ENCODE measurements around the gene CROCC2. TPM values are rescaled to one million over a fixed set of nuclear protein-coding genes. Genes with fewer than 3 reads are reported as not detected.

Gene CROCC2
- polyA plus RNA-seq, 1 donor (not counting 4 experiments of a cell fraction or from before 2014, with no cell fraction given) = not detected

- FAIRE-seq (no peak), DNase-seq (ENCODE audit: low read depth, low spot score) (no peak)
Observed at GRCh38 chr2:240935103-240935876, 29.2 kb downstream of the CROCC2 start.

GRCh38 chr2:240936106-240936505 is 30.0 kb downstream of the CROCC2 start:
- FAIRE-seq = no peak
- Histone ChIP-seq H2AFZ (ENCODE audit: control insufficient read depth, low read length) (no peak overlapping the region), H4K20me1 (ENCODE audit: control insufficient read depth, extremely low read depth, insufficient read depth, low read length) (no peaks in the 10 kb centered on the region), H3K4me1 (ENCODE audit: control insufficient read depth, extremely low read depth, insufficient read depth, low read length) (no peaks in the 10 kb centered on the region), H3K27me3 (ENCODE audit: control insufficient read depth, extremely low read depth, insufficient read depth, low read length) (peaks cover 11% of the 10 kb centered on the region), H3K4me2 (ENCODE audit: control insufficient read depth, extremely low read depth, insufficient read depth, low read depth, low read length) (no peak overlapping the region), H3K27ac (ENCODE audit: control insufficient read depth, insufficient read depth, low read length) (no peak overlapping the region), H3K9me3 (ENCODE audit: control insufficient read depth, low read depth, low read length) (no peaks in the 10 kb centered on the region), H3K36me3 (ENCODE audit: control insufficient read depth in 2 of 2, extremely low read depth in 1 of 2, insufficient read depth in 2 of 2, low read length in 2 of 2) (no peaks in the 10 kb centered on the region), H3K9me1 (ENCODE audit: control insufficient read depth, extremely low read depth, insufficient read depth, low read length) (no peaks in the 10 kb centered on the region), H3K4me3 (ENCODE audit: control insufficient read depth in 2 of 3, extremely low read depth in 1 of 3, insufficient read depth in 2 of 3, low read depth in 1 of 3, low read length in 3 of 3) (no peak overlapping the region), H3K79me2 (ENCODE audit: control insufficient read depth, insufficient read depth, low read length) (no peaks in the 10 kb centered on the region), H3K9ac (ENCODE audit: control insufficient read depth, extremely low read depth, insufficient read depth, low read length) (no peak overlapping the region)
- no peak for DNase-seq (ENCODE audit: low read depth, low spot score)
- TF ChIP-seq CTCF (optimal IDR thresholded peaks at IDR 0.05 in 1 of 3, IDR thresholded peaks at IDR 0.05 in 1 of 3, conservative IDR thresholded peaks at IDR 0.05 in 1 of 3; ENCODE audit: extremely low read depth in 1 of 3, insufficient read depth in 2 of 3, low read length in 3 of 3) (no peak), EZH2 (IDR thresholded peaks at IDR 0.05; ENCODE audit: low read length) (no peak)
- dilution Hi-C loops (cut with MboI; ENCODE audit: extremely low pct_ligation_motif_present, low sequenced_read_pairs) = no loop called here

More at GRCh38 chr2:240935103-240935876, 29.2 kb downstream of the CROCC2 start:
- Histone ChIP-seq H3K79me2 (ENCODE audit: control insufficient read depth, insufficient read depth, low read length) (no peaks in the 10 kb centered on the region), H4K20me1 (ENCODE audit: control insufficient read depth, extremely low read depth, insufficient read depth, low read length) (no peaks in the 10 kb centered on the region), H3K4me1 (ENCODE audit: control insufficient read depth, extremely low read depth, insufficient read depth, low read length) (no peaks in the 10 kb centered on the region), H3K4me2 (ENCODE audit: control insufficient read depth, extremely low read depth, insufficient read depth, low read depth, low read length) (no peak overlapping the region), H2AFZ (ENCODE audit: control insufficient read depth, low read length) (no peak overlapping the region), H3K9me3 (ENCODE audit: control insufficient read depth, low read depth, low read length) (no peaks in the 10 kb centered on the region), H3K9me1 (ENCODE audit: control insufficient read depth, extremely low read depth, insufficient read depth, low read length) (no peaks in the 10 kb centered on the region), H3K4me3 (ENCODE audit: control insufficient read depth in 2 of 3, extremely low read depth in 1 of 3, insufficient read depth in 2 of 3, low read depth in 1 of 3, low read length in 3 of 3) (no peak overlapping the region), H3K27ac (ENCODE audit: control insufficient read depth, insufficient read depth, low read length) (no peak overlapping the region), H3K27me3 (ENCODE audit: control insufficient read depth, extremely low read depth, insufficient read depth, low read length) (peaks cover 11% of the 10 kb centered on the region), H3K9ac (ENCODE audit: control insufficient read depth, extremely low read depth, insufficient read depth, low read length) (no peak overlapping the region), H3K36me3 (ENCODE audit: control insufficient read depth in 2 of 2, extremely low read depth in 1 of 2, insufficient read depth in 2 of 2, low read length in 2 of 2) (no peaks in the 10 kb centered on the region)
- TF ChIP-seq CTCF (optimal IDR thresholded peaks at IDR 0.05 in 1 of 3, IDR thresholded peaks at IDR 0.05 in 1 of 3, conservative IDR thresholded peaks at IDR 0.05 in 1 of 3; ENCODE audit: extremely low read depth in 1 of 3, insufficient read depth in 2 of 3, low read length in 3 of 3) (no peak), EZH2 (IDR thresholded peaks at IDR 0.05; ENCODE audit: low read length) (no peak)
- dilution Hi-C loops (cut with MboI; ENCODE audit: extremely low pct_ligation_motif_present, low sequenced_read_pairs) = no loop called here

All from keratinocyte (primary cell).